ENCODE results near the gene MSL2. TPM values are rescaled to one million over a fixed set of nuclear protein-coding genes. Genes with fewer than 3 reads are reported as not detected.

MSL2 gene
- polyA plus RNA-seq, 1 experiment = 9.1 TPM

DNA sequence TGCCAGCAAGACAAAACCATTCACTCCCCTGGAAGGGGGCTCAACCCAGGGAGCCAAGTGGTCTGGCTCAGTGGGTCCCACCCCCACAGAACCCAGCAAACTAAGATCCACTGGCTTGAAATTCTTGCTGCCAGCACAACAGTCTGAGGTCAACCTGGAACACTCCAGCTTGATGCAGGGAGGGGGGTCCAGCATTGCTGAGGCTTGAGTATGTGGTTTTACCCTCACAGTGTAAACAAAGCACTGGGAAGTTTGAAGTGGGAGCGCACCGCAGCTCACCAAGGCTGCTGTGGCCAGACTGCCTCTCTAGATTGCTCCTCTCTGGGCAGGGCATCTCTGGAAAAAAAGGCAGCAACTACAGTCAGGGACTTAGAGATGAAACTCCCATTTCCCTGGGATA is 81.7 kb downstream of the MSL2 start:
- ChIA-PET POLR2A (no interaction called here), CTCF (no interaction called here)
- Histone ChIP-seq H3K27me3 (ENCODE audit: control insufficient read depth, insufficient read depth, low read length) (no peaks in the 10 kb centered on the region), H3K9me3 (ENCODE audit: control insufficient read depth, insufficient read depth, low read length) (peaks cover 17% of the 10 kb centered on the region), H3K27ac (ENCODE audit: low read depth, low read length) (no peak overlapping the region), H3K4me3 (ENCODE audit: low read depth, low read length) (no peak overlapping the region)
- no peak for DNase-seq (ENCODE audit: low read depth, low spot score)
- TF ChIP-seq CTCF (IDR thresholded peaks at IDR 0.05; ENCODE audit: low read depth, low read length) = no peak

GRCh38 chr3:136110481-136110880 is 85.7 kb downstream of the MSL2 start:
- no peak overlapping the region for H3K27ac ChIP-seq (ENCODE audit: low read depth, low read length)
- peaks cover 17% of the 10 kb centered on the region for H3K9me3 ChIP-seq (ENCODE audit: control insufficient read depth, insufficient read depth, low read length)
- CTCF ChIA-PET = interaction anchor here (0.7 to 0.9 kb wide), 2 partner anchors 11 to 903 kb away, joined by 3 read pairs; no protein-coding TSS in a partner anchor
- no peak overlapping the region for H3K4me3 ChIP-seq (ENCODE audit: low read depth, low read length)
- no peaks in the 10 kb centered on the region for H3K27me3 ChIP-seq (ENCODE audit: control insufficient read depth, insufficient read depth, low read length)
- DNase-seq (ENCODE audit: low read depth, low spot score) = no peak
- POLR2A ChIA-PET = no interaction called here
- no peak for TF ChIP-seq CTCF (IDR thresholded peaks at IDR 0.05; ENCODE audit: low read depth, low read length)

GRCh38 chr3:136109499-136109898 is 86.6 kb downstream of the MSL2 start:
- ChIA-PET POLR2A (no interaction called here), CTCF (interaction anchor here (0.9 kb wide), 1 partner anchor 12 kb away, joined by 3 read pairs; no protein-coding TSS in a partner anchor)

DNA sequence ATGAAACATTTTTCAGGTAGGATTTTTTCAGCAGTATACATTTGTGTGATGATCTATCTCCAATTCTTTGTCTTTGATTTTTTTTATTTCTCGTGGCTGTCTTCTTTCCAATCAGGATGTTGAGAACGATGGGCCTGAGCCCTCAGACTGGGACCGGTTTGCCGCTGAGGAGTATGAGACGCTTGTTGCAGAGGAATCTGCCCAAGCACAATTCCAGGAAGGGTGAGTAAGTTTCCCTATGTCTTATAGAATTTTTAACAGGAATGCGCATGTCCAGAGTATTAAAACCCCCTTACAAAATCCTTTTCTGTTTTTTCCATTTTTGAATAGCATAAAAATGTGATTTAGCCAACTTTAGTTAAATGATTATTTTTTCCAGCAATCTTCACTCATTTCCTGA is 90.0 kb downstream of the MSL2 start:
- Histone ChIP-seq H3K27ac (ENCODE audit: low read depth, low read length) (no peak overlapping the region), H3K4me3 (ENCODE audit: low read depth, low read length) (no peak overlapping the region), H3K27me3 (ENCODE audit: control insufficient read depth, insufficient read depth, low read length) (no peaks in the 10 kb centered on the region), H3K9me3 (ENCODE audit: control insufficient read depth, insufficient read depth, low read length) (no peaks in the 10 kb centered on the region)
- ChIA-PET CTCF (no interaction called here), POLR2A (interaction anchor here (0.7 kb wide), 1 partner anchor 57 kb away, joined by 5 read pairs; no protein-coding TSS in a partner anchor)
- no peak for DNase-seq (ENCODE audit: low read depth, low spot score)
- no peak for TF ChIP-seq CTCF (IDR thresholded peaks at IDR 0.05; ENCODE audit: low read depth, low read length)

More at GRCh38 chr3:136109499-136109898, 86.6 kb downstream of the MSL2 start:
- H3K9me3 ChIP-seq (ENCODE audit: control insufficient read depth, insufficient read depth, low read length) = peaks cover 14% of the 10 kb centered on the region
- H3K27me3 ChIP-seq (ENCODE audit: control insufficient read depth, insufficient read depth, low read length) = no peaks in the 10 kb centered on the region
- H3K4me3 ChIP-seq (ENCODE audit: low read depth, low read length) = no peak overlapping the region
- DNase-seq (ENCODE audit: low read depth, low spot score) = no peak
- H3K27ac ChIP-seq (ENCODE audit: low read depth, low read length) = no peak overlapping the region
- no peak for TF ChIP-seq CTCF (IDR thresholded peaks at IDR 0.05; ENCODE audit: low read depth, low read length)

DNA sequence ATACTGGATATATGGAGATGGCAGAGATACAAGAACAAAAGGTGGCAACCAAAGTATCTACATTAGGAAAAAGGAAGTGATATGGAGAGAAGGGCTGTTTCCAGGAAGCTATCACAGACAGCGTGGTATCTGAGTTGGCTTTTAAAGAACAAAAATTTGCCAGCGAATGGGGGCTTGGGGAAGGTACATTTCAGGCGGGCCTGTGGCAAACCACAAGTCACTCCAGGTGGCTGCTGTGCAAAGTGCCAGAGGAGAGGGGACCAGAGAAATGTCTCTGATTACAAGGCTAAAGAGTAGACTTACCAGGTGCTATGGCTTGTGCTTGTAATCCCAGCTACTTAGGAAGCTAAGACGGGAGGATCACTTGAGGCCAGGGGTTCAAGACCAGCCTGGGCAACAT is 91.1 kb downstream of the MSL2 start:
- CTCF ChIA-PET = no interaction called here

More for the DNA sequence above, 91.1 kb downstream of the MSL2 start:
- DNase-seq (ENCODE audit: low read depth, low spot score) = no peak
- TF ChIP-seq CTCF (IDR thresholded peaks at IDR 0.05; ENCODE audit: low read depth, low read length) = no peak
- POLR2A ChIA-PET = no interaction called here
- H3K4me3 ChIP-seq (ENCODE audit: low read depth, low read length) = no peak overlapping the region
- H3K27me3 ChIP-seq (ENCODE audit: control insufficient read depth, insufficient read depth, low read length) = no peaks in the 10 kb centered on the region
- no peak overlapping the region for H3K27ac ChIP-seq (ENCODE audit: low read depth, low read length)
- no peaks in the 10 kb centered on the region for H3K9me3 ChIP-seq (ENCODE audit: control insufficient read depth, insufficient read depth, low read length)

Other genes starting within 250 kb of the MSL2 start
- gene PPP2R3A, start 230.6 kb downstream of the MSL2 start, polyA plus RNA-seq (2011; rRNA removed) = 19.8 and 26.6 TPM in 2 replicates
- 57.2 and 67.7 TPM in 2 replicates for gene PCCB, start 54.0 kb upstream of the MSL2 start, polyA plus RNA-seq (2011; rRNA removed)